Measurements from ENCODE around the gene TMEM80. TPM values are rescaled to one million over a fixed set of nuclear protein-coding genes. Genes with fewer than 3 reads are reported as not detected.

The TMEM80 gene
- total RNA-seq, 2 experiments from 2014 or later, result 8.9 to 11.2 TPM

DNA sequence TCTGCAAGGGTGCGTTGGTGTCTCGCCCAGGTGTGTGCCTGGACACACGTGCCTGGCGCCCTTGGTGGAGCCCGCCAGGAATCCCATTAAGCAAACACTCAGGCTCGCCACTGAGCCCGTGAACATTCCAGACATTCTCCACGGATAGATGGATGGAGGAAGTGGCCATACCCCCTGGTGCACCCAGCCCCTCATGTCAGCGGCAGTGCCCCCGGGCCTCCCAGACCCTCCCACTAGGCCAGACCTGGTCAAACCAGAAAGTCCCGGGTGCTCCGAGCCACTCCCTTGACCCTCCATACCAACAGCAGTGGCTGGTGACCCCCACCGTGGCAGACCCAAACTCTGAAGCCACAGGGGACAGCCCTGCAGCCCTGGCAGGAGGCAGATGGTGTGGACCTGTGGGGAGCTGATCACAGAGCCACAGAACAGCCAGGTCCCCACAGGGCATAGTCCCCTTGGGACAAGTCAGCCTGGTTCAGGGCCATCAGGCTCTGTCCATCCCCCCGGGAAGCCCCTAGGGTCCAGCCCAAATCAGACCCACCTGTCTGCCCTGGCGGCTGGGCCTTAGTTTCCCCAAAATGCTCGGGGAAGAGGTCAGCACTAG lies 12.3 kb downstream of the TMEM80 start:
- POLR2A ChIA-PET, result no interaction called here
- CTCF ChIA-PET, result interaction anchor here (1.5 kb wide), 1 partner anchor 11 kb away, joined by 7 read pairs; no protein-coding TSS in a partner anchor

GRCh38 chr11:708511-708910 lies 12.9 kb downstream of the TMEM80 start:
- CTCF ChIA-PET, result no interaction called here
- POLR2A ChIA-PET, result no interaction called here

DNA sequence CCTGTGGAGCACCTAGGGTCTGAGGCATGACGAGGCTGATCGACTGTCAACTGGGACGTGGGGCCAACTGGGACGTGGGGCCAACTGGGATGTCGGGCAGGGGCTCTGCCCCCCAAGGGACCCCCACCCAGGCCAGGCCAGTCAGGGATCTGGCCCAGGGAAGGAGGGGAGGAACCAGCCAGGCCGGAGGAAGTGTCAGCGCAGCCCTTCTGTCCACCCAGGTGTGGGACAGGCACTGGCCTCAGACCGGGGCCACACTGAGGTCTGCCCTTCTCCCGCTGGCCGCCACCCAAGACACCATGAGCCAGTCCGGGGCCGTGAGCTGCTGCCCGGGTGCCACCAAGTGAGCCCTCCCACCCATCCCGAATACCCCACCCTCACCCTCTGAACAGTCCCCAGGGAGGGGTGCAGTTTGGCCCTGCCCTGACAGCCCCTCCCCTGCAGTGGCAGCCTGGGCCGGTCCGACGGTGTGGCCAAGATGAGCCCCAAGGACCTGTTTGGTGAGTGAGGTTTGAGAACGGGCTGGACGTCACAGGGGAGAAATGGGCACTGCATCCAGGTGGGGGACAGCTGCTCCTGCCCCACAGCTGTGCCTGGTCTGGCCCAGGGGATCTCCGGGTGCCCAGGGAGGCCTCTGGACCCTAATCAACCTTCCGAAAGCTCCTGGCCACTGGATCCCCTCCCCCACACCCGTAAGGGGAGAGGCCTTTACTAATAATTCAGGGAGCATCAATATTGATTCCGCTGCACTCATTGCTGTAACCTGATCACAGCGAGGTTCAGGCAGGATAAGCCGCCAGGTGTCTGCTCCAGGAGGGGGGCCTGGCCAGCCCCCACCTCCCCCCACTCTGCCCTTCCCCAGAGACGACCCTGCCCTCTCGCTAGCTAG lies 13.7 kb downstream of the TMEM80 start:
- POLR2A ChIA-PET, result no interaction called here

DNA sequence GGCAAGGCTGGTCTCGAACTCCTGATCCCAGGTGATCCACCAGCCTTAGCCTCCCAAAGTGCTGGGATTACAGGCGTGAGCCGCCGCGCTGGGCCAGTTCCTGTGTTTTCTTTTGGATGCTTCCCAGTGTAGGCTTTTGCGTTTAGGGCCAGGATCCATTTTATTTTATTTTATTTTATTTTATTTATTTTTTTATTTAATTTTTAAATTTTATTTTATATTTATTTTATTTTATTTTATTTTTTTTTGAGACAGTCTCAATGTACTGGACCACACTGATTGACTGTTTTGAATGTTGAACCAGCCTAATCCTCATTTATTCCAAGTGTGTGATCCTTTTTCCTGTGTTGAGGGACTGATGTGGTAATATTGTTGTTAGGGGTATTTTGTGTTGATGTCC lies 18.8 kb downstream of the TMEM80 start:
- ChIA-PET POLR2A (interaction anchor here (0.5 kb wide), 1 partner anchor 402 kb away, joined by 3 read pairs; no protein-coding TSS in a partner anchor), CTCF (no interaction called here)

More for the DNA sequence above, 13.7 kb downstream of the TMEM80 start:
- CTCF ChIA-PET, result interaction anchor here (1.3 kb wide), 1 partner anchor 14 kb away, joined by 5 read pairs; no protein-coding TSS in a partner anchor

GRCh38 chr11:719214-720016 lies 23.8 kb downstream of the TMEM80 start:
- ChIA-PET CTCF (interaction anchor here (0.8 to 1.9 kb wide), 2 partner anchors 15 to 22 kb away, joined by 4 read pairs; no protein-coding TSS in a partner anchor), POLR2A (no interaction called here)

- POLR2A ChIA-PET, result no interaction called here
Observed at GRCh38 chr11:720017-720641, 24.5 kb downstream of the TMEM80 start.

DNA sequence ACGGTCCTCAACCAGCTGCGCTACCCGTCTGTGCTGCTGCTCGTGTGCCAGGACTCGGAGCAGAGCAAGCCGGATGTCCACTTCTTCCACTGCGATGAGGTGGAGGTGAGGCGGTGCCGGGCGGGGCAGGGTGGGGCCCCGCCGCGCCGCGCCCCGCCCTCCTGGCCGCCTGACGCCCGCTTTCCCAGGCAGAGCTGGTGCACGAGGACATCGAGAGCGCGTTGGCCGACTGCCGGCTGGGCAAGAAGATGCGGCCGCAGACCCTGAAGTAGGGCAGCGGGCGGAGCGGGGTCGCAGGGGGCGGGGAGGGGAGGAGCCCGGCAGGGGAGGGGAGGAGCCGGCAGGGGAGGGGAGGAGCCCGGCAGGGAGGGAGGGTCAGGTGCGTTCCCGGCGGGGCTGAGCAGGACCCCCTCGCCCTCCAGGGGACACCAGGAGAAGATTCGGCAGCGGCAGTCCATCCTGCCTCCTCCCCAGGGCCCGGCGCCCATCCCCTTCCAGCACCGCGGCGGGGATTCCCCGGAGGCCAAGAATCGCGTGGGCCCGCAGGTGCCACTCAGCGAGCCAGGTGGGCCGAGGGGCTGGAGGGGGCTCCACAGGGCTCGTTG lies 25.1 kb downstream of the TMEM80 start:
- ChIA-PET POLR2A (interaction anchor here (0.7 kb wide), 1 partner anchor 83 kb away, joined by 3 read pairs; no protein-coding TSS in a partner anchor), CTCF (interaction anchor here (0.8 to 6.8 kb wide), 5 partner anchors 16 to 272 kb away, joined by 3 to 59 read pairs (median 4); partner anchors contain the start of gene IRF7)

More at GRCh38 chr11:720017-720641, 24.5 kb downstream of the TMEM80 start:
- CTCF ChIA-PET, result interaction anchor here (0.8 to 6.8 kb wide), 3 partner anchors 16 to 165 kb away, joined by 4 to 59 read pairs (median 4); no protein-coding TSS in a partner anchor

GRCh38 chr11:721247-721740 lies 25.7 kb downstream of the TMEM80 start:
- CTCF ChIA-PET, result interaction anchor here (0.8 to 6.8 kb wide), 4 partner anchors 26 to 273 kb away, joined by 3 to 59 read pairs (median 32); partner anchors contain the start of genes DEAF1, IRF7 and TMEM80
- POLR2A ChIA-PET, result interaction anchor here (0.7 kb wide), 1 partner anchor 83 kb away, joined by 3 read pairs; no protein-coding TSS in a partner anchor

- POLR2A ChIA-PET, result interaction anchor here (0.7 kb wide), 1 partner anchor 84 kb away, joined by 3 read pairs; no protein-coding TSS in a partner anchor
- CTCF ChIA-PET, result interaction anchor here (0.7 to 6.8 kb wide), 8 partner anchors 25 to 274 kb away, joined by 3 to 59 read pairs (median 5); partner anchors contain the start of genes DEAF1, IRF7 and TMEM80
Observed at GRCh38 chr11:721741-722345, 26.2 kb downstream of the TMEM80 start.

DNA sequence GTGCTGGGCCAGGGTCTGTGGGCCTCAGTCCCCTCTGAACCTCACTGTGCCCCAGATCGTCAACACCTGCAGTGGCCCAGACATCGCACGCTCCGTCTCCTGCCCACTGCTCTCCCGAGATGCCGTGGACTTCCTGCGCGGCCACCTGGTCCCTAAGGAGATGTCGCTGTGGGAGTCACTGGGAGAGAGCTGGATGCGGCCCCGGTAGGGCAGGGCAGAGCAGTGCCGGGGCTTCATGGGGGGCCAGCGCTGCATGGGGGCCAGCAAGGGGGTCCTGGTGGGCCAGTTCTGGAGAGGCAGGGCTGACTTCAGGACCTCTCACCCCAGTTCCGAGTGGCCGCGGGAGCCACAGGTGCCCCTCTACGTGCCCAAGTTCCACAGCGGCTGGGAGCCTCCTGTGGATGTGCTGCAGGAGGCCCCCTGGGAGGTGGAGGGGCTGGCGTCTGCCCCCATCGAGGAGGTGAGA lies 26.8 kb downstream of the TMEM80 start:
- ChIA-PET CTCF (interaction anchor here (0.7 to 6.8 kb wide), 14 partner anchors 22 to 274 kb away, joined by 3 to 59 read pairs (median 6); partner anchors contain the start of genes DEAF1, IRF7 and TMEM80), POLR2A (no interaction called here)

- POLR2A ChIA-PET, result no interaction called here
- CTCF ChIA-PET, result interaction anchor here (0.8 to 6.8 kb wide), 19 partner anchors 10 to 275 kb away, joined by 3 to 59 read pairs (median 4); partner anchors contain the start of genes DEAF1, IRF7, TALDO1 and TMEM80
Observed at GRCh38 chr11:723120-723883, 27.7 kb downstream of the TMEM80 start.

DNA sequence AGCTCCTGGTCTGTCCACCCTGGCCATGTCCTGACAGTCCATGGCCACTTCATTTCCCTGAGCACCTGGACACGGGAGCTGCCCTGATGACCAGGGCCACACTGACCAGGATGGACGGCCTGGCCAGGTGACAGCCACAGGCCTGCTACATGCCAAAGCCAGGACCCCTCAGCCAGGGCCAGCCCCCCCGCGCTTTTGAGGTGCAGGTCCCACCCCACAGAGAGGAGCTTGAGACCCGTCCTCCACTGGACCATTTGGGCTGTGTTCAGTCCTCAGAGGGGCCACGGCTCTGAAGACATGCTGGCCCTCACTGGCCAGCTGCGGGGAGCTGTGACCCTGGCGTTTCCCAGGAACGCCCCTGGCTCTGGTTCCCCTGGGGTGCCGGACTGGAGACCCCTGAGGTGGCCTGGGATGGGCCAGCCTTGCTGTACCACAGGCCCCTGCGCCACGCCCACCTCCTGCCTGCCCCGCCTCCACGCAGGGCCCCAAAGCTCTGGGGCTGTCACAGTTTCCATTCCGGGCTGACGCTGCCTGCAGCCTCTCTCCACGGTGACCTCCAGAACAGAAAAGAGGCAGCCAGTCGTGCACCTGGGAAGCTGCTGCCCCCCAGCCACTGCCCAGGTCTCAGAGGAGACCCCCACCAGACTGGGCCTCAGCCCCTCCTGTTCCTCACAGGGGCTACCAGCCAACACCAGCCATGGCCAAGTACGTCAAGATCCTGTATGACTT lies 28.6 kb downstream of the TMEM80 start:
- ChIA-PET POLR2A (interaction anchor here (2.7 kb wide), 1 partner anchor 28 kb away, joined by 18 read pairs; the partner anchor contains the start of genes DEAF1 and TMEM80), CTCF (interaction anchor here (0.7 to 6.8 kb wide), 20 partner anchors 9 to 276 kb away, joined by 3 to 59 read pairs (median 4); partner anchors contain the start of genes DEAF1, IRF7, TALDO1 and TMEM80)

GRCh38 chr11:724778-725386 lies 29.3 kb downstream of the TMEM80 start:
- CTCF ChIA-PET, result interaction anchor here (0.7 to 6.8 kb wide), 14 partner anchors 23 to 277 kb away, joined by 3 to 59 read pairs (median 4); partner anchors contain the start of genes DEAF1, IRF7, TALDO1 and TMEM80
- POLR2A ChIA-PET, result interaction anchor here (1.0 to 2.7 kb wide), 3 partner anchors 29 to 456 kb away, joined by 3 to 18 read pairs (median 9); partner anchors contain the start of genes DEAF1, LRRC56 and TMEM80

DNA sequence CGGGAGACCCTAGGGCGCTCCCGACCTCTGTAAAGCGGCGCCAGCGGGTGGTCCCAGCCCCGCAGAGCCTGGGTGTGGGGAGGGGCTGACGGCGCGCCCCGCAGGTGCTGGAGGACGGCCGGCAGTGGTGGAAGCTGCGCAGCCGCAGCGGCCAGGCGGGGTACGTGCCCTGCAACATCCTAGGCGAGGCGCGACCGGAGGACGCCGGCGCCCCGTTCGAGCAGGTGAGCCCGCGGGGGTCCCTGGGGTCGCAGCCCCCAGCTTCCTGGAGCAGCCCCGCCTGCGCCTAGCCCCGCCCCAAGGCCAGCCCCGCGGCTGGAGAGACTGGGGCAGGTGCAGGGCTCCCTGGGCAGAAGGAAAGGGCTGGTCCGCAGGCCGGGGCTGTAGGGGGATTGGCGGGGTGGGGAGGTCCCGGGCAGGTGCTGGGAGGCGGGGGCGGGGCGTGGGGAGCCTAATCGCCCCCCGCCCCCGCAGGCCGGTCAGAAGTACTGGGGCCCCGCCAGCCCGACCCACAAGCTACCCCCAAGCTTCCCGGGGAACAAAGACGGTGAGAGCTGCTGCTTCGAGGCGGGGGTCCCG lies 30.1 kb downstream of the TMEM80 start:
- POLR2A ChIA-PET, result interaction anchor here (1.0 to 2.7 kb wide), 8 partner anchors 19 to 457 kb away, joined by 3 to 18 read pairs (median 4); partner anchors contain the start of genes DEAF1, EPS8L2, LRRC56 and PHRF1

More for the DNA sequence above, 30.1 kb downstream of the TMEM80 start:
- CTCF ChIA-PET, result interaction anchor here (0.7 to 6.8 kb wide), 9 partner anchors 30 to 277 kb away, joined by 3 to 59 read pairs (median 4); partner anchors contain the start of genes DEAF1, HRAS and TMEM80
